OCI-LY7 (cell line): ENCODE results near the gene MTRF1L. TPM values are rescaled to one million over a fixed set of nuclear protein-coding genes. Genes with fewer than 3 reads are reported as not detected.

Experiments used
- BruUV-seq: library from RNA; stranded (reverse); fragments of 400-500 nt; replicated peaks from 2 replicates; lab custom pipeline; 2021; lab: Mats Ljungman, UMichigan
- CTCF ChIA-PET: fragments of 300-600 bp; sonication (Branson Sonifier 250); formaldehyde crosslinking; loops from one replicate; lab custom pipeline; 2022; ENCODE audit warnings: antibody characterized with exemption; ENCODE audit not compliant: unreplicated experiment; lab: Charles Lee
- POLR2A ChIA-PET: fragments of 300-600 bp; sonication (Branson Sonifier 250); formaldehyde crosslinking; loops from one replicate; lab custom pipeline; 2022; ENCODE audit warnings: antibody characterized with exemption; lab: Charles Lee
- DNase-seq: peaks from one replicate; pipeline ENCODE4 v3.0.0-alpha.2; 2015; ENCODE audit warnings: low spot score
- H2AFZ ChIP-seq: fragments of 200-600 bp; sonication (generic), shearing (Covaris generic); 2 replicates; pipeline ENCODE4 v1.6.1; 2014; ENCODE audit warnings: mild to moderate bottlenecking, antibody characterized with exemption, low read length, moderate library complexity
- H3K27ac ChIP-seq: fragments of 200-600 bp; sonication (generic); 2 replicates; pipeline ENCODE4 v1.5.1; 2014; ENCODE audit warnings: mixed run types, low read depth, mild to moderate bottlenecking, moderate library complexity, low read length, inconsistent platforms; ENCODE audit not compliant: poor library complexity, severe bottlenecking
- H3K36me3 ChIP-seq: fragments of 200-600 bp; sonication (generic); 2 replicates; pipeline ENCODE4 v1.6.1; 2014; ENCODE audit warnings: mild to moderate bottlenecking, antibody characterized with exemption, low read length, moderate library complexity, mixed read lengths; ENCODE audit not compliant: insufficient read depth
- H3K4me1 ChIP-seq: fragments of 200-600 bp; sonication (generic); 2 replicates; pipeline ENCODE4 v1.5.1; 2014; ENCODE audit warnings: mild to moderate bottlenecking, low read length; ENCODE audit not compliant: insufficient read depth, poor library complexity, severe bottlenecking
- H3K4me2 ChIP-seq: fragments of 200-600 bp; sonication (generic); 2 replicates; pipeline ENCODE4 v1.6.1; 2014; ENCODE audit warnings: mild to moderate bottlenecking, low read length
- H3K4me3 ChIP-seq: fragments of 200-600 bp; sonication (generic); 2 replicates; pipeline ENCODE4 v1.5.1; 2014; ENCODE audit warnings: mild to moderate bottlenecking, low read depth, low read length; ENCODE audit not compliant: poor library complexity, severe bottlenecking
- H3K79me2 ChIP-seq: fragments of 200-600 bp; sonication (generic); 2 replicates; pipeline ENCODE4 v1.6.1; 2016; ENCODE audit warnings: low read depth, mild to moderate bottlenecking, low read length, moderate library complexity, mixed read lengths; ENCODE audit not compliant: insufficient read depth
- H3K9me2 ChIP-seq: fragments of 200-600 bp; sonication (generic); 2 replicates; pipeline ENCODE4 v1.6.1; 2016; ENCODE audit warnings: mild to moderate bottlenecking, low read length, mixed read lengths; ENCODE audit not compliant: insufficient read depth
- H3K9me3 ChIP-seq: fragments of 200-600 bp; sonication (generic); 2 replicates; pipeline ENCODE4 v1.6.1; 2014; ENCODE audit warnings: mild to moderate bottlenecking, mixed run types, low read length, mixed read lengths
- H4K20me1 ChIP-seq: fragments of 200-600 bp; sonication (generic); 2 replicates; pipeline ENCODE4 v1.6.1; 2014; ENCODE audit warnings: mild to moderate bottlenecking, antibody characterized with exemption, low read length, moderate library complexity, mixed read lengths; ENCODE audit not compliant: insufficient read depth
- EZH2phosphoT487 ChIP-seq: fragments of 200-600 bp; sonication (generic); IDR thresholded peaks from 2 replicates; pipeline ENCODE4 v1.6.1; 2018; ENCODE audit warnings: low read depth, borderline replicate concordance, mild to moderate bottlenecking, mixed run types, antibody characterized with exemption, low read length, moderate library complexity, mixed read lengths
- intact Hi-C: fragments of 100-400 bp; cut with micrococcal nuclease; formaldehyde crosslinking; loops from one replicate; pipeline ENCODE4 v1.10.0; 2022; ENCODE audit not compliant: unreplicated experiment
- total RNA-seq, 2 experiments: library from RNA; depleted of rRNA in 1 of 2; stranded (reverse); fragments of >200 nt in 1 of 2; shearing (Covaris generic) in 1 of 2; gene quantifications; 2 replicates each; pipeline ENCODE4 v1.2.3, GENCODE V29; 2014 to 2022
- TF ChIP-seq, protein P1 (sequence below): fragments of 200-600 bp; sonication (generic); conservative IDR thresholded peaks from 2 replicates; pipeline ENCODE4 v1.5.1; 2014; ENCODE audit warnings: mild to moderate bottlenecking, antibody characterized with exemption, low read length, moderate library complexity, mixed read lengths

The MTRF1L gene
- total RNA-seq, 2 experiments from 2014 or later = 11.0 to 19.2 TPM

DNA sequence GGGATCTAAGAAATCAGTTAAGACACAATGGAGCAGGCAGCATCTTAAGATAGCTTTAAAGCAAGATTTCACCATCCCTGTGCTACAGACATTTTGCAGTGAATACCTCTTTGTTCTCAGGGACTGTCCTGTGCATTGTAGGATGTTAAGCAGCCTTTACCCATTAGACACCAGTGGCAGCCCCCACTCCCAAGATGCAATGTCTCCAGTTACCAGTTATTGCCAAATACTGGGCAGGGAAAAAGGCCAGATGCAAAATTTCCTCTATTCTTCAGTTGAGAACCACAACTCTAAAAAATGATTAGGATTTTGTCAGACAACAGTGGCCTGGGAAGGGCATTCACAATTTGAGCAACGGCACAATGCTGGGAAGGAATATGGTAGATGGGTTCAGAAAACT lies 25.8 kb downstream of the MTRF1L start:
- H3K4me2 ChIP-seq = peak overlapping the region; percentile 85
- no peaks in the 10 kb centered on the region for H3K9me2 ChIP-seq
- no peak for TF ChIP-seq EZH2phosphoT487
- TF ChIP-seq, protein P1, sequence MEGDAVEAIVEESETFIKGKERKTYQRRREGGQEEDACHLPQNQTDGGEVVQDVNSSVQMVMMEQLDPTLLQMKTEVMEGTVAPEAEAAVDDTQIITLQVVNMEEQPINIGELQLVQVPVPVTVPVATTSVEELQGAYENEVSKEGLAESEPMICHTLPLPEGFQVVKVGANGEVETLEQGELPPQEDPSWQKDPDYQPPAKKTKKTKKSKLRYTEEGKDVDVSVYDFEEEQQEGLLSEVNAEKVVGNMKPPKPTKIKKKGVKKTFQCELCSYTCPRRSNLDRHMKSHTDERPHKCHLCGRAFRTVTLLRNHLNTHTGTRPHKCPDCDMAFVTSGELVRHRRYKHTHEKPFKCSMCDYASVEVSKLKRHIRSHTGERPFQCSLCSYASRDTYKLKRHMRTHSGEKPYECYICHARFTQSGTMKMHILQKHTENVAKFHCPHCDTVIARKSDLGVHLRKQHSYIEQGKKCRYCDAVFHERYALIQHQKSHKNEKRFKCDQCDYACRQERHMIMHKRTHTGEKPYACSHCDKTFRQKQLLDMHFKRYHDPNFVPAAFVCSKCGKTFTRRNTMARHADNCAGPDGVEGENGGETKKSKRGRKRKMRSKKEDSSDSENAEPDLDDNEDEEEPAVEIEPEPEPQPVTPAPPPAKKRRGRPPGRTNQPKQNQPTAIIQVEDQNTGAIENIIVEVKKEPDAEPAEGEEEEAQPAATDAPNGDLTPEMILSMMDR = no peak
- peaks cover 75% of the 10 kb centered on the region for H3K4me1 ChIP-seq
- no peak overlapping the region for H3K27ac ChIP-seq
- no peaks in the 10 kb centered on the region for H3K9me3 ChIP-seq
- H3K4me3 ChIP-seq = peak overlapping the region; percentile 2
- no peak overlapping the region for H2AFZ ChIP-seq
- peaks cover 100% of the 10 kb centered on the region for H3K79me2 ChIP-seq
- H3K36me3 ChIP-seq = peaks cover 98% of the 10 kb centered on the region
- ChIA-PET CTCF (no interaction called here), POLR2A (interaction anchor here (1.2 to 1.4 kb wide), 3 partner anchors 8 to 24 kb away, joined by 3 to 6 read pairs (median 5); no protein-coding TSS in a partner anchor)
- DNase-seq = no peak
- H4K20me1 ChIP-seq = peaks cover 85% of the 10 kb centered on the region
- intact Hi-C loops = no loop called here
- BruUV-seq = no TSS peak

DNA sequence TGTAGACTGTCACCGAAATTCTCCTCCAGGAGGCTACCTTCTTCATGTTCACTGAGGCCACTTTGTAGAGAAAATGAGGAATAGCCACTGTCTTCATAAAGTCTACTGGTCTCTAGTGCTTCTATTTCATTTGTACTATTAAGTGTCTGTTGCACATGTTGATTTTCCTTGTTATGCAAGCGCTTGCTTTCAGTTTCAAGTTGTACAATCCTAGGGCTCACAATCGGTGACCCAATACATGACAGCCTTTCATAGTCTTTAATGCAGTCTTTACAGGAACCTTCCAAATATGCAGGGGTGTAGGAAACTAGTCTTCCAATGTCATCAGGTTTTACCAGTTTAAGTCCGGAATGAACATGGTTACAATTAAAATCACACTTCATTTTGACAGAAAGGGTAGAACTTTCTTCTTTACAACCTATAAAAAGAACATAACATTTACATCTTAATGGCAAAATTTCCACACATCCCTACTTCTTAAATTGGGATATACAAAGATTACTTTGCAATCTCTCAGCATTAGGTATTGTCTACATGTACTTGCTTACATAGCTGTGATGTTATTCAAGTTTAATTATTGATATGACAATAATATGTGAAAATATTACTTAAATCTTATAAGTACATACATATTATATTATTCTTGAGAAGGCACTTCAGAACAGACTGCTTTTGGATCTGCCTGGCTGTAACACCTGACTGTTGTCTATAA lies 27.1 kb downstream of the MTRF1L start:
- no peaks in the 10 kb centered on the region for H3K9me3 ChIP-seq
- peaks cover 74% of the 10 kb centered on the region for H4K20me1 ChIP-seq
- DNase-seq = peak; percentile 25
- POLR2A ChIA-PET = interaction anchor here (0.6 kb wide), 1 partner anchor 1044 kb away, joined by 3 read pairs; no protein-coding TSS in a partner anchor
- intact Hi-C loops = no loop called here
- H3K36me3 ChIP-seq = peaks cover 99% of the 10 kb centered on the region
- no peaks in the 10 kb centered on the region for H3K9me2 ChIP-seq
- peaks cover 100% of the 10 kb centered on the region for H3K79me2 ChIP-seq
- H3K4me1 ChIP-seq = peaks cover 73% of the 10 kb centered on the region
- no TSS peak for BruUV-seq
- TF ChIP-seq, protein P1 = no peak
- no peak for TF ChIP-seq EZH2phosphoT487
- H2AFZ ChIP-seq = no peak overlapping the region
- CTCF ChIA-PET = no interaction called here
- H3K4me3 ChIP-seq = peak overlapping the region; percentile 39
- H3K27ac ChIP-seq = no peak overlapping the region
- peak overlapping the region; percentile 85 for H3K4me2 ChIP-seq

DNA sequence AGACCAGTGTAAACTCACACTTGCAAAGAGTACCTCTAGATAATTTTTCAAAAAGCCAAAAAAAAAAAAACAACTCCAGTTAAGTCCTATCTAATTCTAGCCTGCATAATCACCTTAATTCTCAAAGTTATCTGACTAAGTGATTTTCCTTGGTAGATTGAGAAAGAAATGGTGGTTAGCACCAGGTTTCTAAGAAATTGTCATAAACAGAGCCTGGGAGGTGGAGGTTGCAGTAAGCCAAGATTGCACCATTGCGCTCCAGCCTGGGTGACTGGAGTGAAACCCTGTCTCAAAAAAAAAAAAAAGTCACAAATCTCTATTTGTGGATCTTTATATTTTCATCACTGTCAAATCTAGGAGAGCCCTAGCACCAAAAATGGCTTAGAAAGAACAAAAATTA lies 28.6 kb downstream of the MTRF1L start:
- Histone ChIP-seq H2AFZ (no peak overlapping the region), H3K4me2 (peak overlapping the region; percentile 85), H3K4me3 (peak overlapping the region; percentile 39), H3K4me1 (peaks cover 58% of the 10 kb centered on the region), H3K9me2 (no peaks in the 10 kb centered on the region), H4K20me1 (peaks cover 60% of the 10 kb centered on the region), H3K9me3 (no peaks in the 10 kb centered on the region), H3K36me3 (peaks cover 98% of the 10 kb centered on the region), H3K27ac (no peak overlapping the region), H3K79me2 (peaks cover 88% of the 10 kb centered on the region)
- no peak for DNase-seq
- ChIA-PET CTCF (no interaction called here), POLR2A (interaction anchor here (0.6 to 1.5 kb wide), 4 partner anchors 11 to 680 kb away, joined by 3 to 5 read pairs (median 4); no protein-coding TSS in a partner anchor)
- TF ChIP-seq EZH2phosphoT487 = no peak
- TF ChIP-seq, protein P1 = no peak
- no TSS peak for BruUV-seq
- intact Hi-C loops = no loop called here
